Neural progenitor cell (in vitro differentiated cells): ENCODE measurements around the gene TMEM63C.

Experiments used
- EZH2 ChIP-seq: fragments of 200-600 bp; sonication (generic); IDR thresholded peaks from 2 replicates; pipeline ENCODE4 v1.6.1; 2017; ENCODE audit warnings: antibody characterized with exemption, mild to moderate bottlenecking, moderate library complexity
- EZH2phosphoT487 ChIP-seq: fragments of 200-600 bp; sonication (generic); IDR thresholded peaks from 2 replicates; pipeline ENCODE4 v1.6.1; 2017; ENCODE audit warnings: antibody characterized with exemption
- TF ChIP-seq, protein P1 (sequence below): fragments of 200-600 bp; sonication (generic); IDR thresholded peaks from 2 replicates; pipeline ENCODE4 v1.5.1; 2017; ENCODE audit warnings: antibody characterized with exemption, mild to moderate bottlenecking

DNA sequence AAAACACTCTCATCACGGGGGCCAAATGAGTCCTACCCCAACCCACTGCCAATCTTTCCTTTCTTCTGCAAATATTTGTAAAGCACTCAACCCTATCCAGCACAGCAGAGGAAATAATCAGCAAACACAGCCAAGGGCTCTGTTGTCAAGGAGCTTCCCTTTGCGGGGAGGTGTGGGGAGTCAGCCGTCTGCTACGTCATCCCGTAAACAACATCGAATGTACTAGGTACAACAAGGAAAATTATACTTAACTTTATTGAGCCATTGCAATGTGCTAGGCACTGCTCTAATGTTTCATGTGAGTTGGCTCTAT lies 22.8 kb downstream of the TMEM63C start:
- TF ChIP-seq EZH2phosphoT487 (no peak), EZH2 (no peak)
- TF ChIP-seq, protein P1, sequence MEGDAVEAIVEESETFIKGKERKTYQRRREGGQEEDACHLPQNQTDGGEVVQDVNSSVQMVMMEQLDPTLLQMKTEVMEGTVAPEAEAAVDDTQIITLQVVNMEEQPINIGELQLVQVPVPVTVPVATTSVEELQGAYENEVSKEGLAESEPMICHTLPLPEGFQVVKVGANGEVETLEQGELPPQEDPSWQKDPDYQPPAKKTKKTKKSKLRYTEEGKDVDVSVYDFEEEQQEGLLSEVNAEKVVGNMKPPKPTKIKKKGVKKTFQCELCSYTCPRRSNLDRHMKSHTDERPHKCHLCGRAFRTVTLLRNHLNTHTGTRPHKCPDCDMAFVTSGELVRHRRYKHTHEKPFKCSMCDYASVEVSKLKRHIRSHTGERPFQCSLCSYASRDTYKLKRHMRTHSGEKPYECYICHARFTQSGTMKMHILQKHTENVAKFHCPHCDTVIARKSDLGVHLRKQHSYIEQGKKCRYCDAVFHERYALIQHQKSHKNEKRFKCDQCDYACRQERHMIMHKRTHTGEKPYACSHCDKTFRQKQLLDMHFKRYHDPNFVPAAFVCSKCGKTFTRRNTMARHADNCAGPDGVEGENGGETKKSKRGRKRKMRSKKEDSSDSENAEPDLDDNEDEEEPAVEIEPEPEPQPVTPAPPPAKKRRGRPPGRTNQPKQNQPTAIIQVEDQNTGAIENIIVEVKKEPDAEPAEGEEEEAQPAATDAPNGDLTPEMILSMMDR = no peak
